Stimulated activated CD8-positive, alpha-beta memory T cell treated with anti-CD3 and anti-CD28 coated beads, Interleukin-15, amount 100 ng/mL, for 1 hour (primary cell): Measurements from ENCODE around the gene COPS2.

Experiments
- DNase-seq: peaks from one replicate; pipeline ENCODE4 v3.0.0-alpha.2; 2020; ENCODE audit warnings: low read depth

COPS2 gene

GRCh38 chr15:49155834-49156627, 632 bp upstream of the COPS2 start:
- no peak for DNase-seq

DNA sequence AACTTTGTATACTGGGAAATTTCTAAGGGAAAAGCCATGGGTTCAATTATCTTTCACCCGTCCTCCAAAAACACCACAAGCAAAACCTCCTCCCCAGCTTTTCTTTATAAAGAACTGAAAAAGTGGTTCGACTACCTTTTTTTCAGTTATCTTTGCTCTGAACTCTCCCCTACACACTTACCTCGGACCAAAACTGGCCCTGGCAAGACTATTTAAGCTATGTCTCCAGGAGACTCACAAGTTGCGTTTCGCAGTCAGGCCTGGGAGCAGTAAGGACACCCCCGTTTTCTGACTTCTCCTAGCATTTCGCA, 645 bp downstream of the COPS2 start:
- no peak for DNase-seq

GRCh38 chr15:49154359-49154758, 1.0 kb downstream of the COPS2 start:
- no peak for DNase-seq

DNA sequence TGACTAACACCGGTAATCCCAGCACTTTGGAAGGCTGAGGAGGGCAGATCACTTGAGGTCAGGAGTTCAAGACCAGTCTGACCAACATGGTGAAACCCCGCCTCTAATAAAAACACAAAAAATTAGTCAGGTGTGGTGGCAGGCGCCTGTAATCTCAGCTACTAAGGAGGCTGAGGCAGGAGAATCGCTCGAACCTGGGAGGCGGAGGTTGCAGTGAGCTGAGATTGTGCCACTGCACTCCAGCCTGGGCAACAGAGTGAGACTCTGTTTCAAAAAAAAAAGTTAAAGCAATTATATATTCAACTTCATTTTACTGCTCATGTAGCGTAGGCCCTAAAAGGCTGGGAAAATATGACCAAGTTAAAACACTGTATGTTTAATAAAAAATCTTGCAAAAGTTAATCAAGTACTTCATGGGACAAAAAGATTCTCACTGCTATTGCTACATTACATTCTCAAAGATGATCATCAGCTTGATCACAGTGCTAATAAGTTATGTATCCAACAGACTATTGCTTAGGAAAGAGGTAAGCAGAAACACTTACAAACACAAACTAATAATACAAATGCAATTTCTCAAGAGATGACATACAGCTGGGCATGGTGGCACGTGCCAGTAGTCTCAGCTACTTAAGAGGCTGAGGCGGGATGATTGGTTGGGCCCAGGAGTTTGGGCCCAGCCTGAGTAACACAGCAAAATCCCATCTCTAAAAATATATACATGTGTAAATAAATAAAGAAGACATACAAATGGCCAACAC, 2.7 kb downstream of the COPS2 start:
- no peak for DNase-seq

DNA sequence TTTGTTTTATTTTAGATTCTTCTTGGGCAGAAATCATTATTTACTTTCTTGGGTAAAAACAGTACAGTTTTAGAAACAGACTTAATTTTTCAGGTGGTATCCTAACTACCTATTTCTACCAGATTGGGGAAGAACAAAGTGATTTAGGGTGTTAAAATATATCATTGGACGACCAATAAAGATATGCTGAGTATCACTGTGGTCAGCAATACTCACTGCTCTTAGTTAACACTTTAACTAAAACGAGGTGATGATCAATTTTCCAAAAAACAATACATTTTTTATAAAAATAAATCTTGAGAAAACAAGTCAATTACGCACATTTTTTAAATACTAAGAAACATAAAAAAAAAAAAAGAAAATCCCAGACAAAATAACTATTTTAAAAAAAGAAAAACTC, 3.6 kb downstream of the COPS2 start:
- DNase-seq = no peak

GRCh38 chr15:49148727-49149126, 6.7 kb downstream of the COPS2 start:
- no peak for DNase-seq

DNA sequence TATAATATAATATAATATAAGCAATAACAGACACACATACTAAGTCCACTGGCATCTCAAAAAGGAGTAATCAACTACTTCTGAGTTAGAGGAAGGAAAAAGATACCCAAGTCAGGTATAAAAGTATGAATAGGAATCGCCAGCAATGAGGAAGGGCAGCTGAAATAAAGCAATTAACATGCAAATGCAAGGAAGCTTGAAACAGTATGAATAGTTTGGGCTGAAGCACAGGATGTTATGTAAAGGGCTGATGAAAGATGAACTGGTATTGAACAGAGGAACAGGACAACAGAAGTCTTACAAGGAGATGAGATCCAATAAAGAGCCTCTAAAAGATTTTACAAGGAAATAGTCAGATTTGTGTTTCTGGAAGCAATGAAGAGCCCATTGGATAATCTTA, 7.1 kb downstream of the COPS2 start:
- no peak for DNase-seq

DNA sequence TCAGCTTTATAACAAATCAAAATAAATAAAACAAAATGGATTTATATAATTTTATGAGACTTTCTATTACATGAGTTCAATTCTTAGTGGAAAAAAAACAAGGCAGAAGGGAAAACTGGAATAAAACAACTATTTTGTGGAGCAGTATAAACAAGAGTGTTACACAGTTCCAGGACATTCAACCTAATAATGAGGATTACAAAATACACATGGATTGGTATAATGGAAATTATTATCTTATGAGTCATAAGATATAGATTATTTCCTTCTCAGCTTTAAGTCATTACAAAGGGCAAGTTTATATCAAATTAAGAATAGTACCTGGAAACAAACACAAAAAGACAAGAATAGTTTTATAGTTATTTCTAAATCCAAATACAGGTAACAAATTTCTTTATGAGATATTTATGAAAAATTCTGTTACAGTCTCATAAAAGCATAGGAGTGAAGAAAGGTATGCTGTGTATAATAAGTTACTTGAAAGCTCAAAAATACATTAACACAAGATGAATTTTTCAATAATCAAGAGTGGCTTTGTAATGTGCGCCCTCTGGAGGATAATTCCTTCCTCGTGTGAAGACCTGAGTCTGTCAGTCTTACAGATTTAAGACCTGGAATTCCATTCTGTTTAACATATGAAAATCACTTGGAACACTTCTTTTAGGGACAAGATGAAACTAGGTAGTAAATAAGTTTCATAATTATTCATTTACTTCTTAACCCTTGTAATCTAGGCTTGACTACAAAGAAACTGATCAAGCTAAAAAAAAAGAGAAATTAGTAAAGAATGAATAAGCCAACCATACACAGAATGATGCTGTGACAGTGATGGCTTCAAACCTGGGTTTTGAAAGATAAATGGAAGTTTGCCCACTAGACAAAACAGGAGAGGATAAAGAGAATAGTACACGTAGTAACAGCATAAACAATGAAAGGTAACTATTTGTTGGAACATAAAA, 9.5 kb downstream of the COPS2 start:
- DNase-seq = no peak

DNA sequence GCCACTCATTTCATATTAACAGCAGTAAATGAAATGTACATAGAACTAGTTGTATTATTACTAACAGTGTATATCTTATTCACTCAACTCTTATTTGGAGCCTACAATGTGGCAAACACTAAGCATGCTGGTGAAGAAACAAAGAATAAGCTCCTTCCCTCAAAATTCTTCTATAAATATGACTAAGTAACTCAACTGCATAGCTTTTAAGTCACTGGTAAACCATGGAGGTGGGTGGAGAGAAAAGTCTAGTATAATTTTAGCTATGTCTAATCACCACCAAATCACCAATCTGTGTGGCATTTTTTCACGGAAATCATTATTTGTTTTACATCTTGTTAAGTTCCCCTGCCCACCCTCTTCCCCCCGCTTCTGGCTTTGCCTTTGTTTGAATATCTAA, 17.5 kb downstream of the COPS2 start:
- no peak for DNase-seq

GRCh38 chr15:49135911-49136310, 19.5 kb downstream of the COPS2 start:
- no peak for DNase-seq

DNA sequence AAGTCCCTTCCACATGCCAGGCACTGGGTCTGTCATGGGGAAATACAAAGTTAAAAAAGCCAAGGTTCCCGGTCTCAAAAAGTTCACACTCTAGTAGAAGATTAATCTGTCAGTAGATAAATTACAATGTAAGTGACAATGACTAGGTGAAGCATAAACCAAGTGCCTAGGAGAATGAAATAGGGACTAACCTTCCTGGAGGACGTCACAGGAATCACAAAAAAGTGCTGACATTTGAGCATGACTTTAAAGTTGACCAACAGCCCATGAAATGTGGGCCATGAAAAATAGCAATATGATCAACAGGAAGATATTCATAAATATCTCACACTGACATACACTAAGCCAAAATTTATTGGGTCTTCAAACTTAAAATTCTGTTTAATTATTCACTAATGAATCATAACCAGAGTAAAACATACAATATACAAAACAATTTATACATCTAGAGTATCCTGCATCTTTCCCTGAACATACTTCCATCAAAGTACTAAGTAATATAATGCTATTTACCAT, 20.0 kb downstream of the COPS2 start:
- DNase-seq = no peak

GRCh38 chr15:49134683-49135341, 20.6 kb downstream of the COPS2 start:
- no peak for DNase-seq

DNA sequence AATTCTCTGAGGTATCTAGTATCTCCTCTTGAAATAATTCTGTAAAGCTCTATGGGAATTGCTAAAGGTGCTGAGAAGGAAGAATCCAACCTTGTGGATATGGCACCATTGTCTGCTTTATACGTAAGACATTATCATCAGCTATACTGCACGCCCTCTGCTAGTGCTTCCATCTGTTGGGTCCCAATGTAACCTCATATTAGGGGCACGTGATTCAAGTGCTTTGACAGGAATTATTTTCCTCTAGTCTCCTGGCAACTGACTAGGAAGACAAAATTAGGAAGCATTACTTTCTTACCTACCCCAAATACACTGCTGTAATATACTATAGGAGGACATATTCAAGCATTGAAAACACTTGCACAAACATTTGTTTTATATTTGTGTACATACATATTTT, 24.0 kb downstream of the COPS2 start:
- DNase-seq = no peak

DNA sequence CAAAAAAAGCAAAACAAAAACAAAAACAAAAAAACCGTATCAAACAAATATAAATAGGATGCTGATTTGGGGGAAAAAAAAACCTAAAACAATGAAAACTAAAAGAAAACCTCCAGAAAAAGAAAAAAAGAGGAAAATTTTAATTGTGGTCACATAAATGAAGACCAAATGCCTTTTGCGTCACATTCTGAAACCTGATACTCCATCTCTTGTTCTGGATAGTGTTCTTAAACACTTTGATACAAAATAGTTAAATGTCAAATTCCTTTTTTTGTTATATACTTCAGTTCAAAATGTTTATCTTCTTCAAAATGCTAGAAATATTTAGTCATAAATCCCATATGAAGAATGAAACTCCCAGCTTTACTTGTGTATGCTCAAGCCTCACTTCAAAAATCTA, 31.0 kb downstream of the COPS2 start:
- no peak for DNase-seq

DNA sequence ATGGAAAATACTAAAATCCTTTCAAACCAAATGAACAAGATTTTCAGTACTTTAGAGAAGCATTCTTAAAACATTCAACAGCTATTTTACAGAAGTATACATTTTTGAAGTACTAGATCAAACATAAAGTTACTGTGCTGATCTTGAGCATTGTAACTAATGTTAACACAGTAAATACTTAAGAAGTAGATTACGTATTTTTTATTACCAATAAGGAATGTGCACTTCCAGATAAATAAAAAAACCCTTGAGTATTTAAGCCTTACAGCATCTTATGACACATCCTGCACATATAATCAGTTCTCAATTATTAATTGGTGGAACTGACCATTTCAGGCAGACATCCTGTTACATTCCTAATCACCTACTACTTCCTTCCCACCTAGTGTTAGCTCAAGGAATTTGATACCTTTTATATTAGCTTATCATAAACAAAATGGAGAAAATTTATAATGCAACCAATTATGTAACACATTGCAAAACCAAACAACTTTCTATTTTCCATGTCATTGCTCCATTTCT, 32.8 kb downstream of the COPS2 start:
- DNase-seq = no peak

GRCh38 chr15:49121901-49122300, 33.5 kb downstream of the COPS2 start:
- no peak for DNase-seq

GRCh38 chr15:49120832-49121231, 34.6 kb downstream of the COPS2 start:
- no peak for DNase-seq

GRCh38 chr15:49116108-49116857, 39.1 kb downstream of the COPS2 start:
- DNase-seq = no peak

GRCh38 chr15:49115062-49115461, 40.3 kb downstream of the COPS2 start:
- no peak for DNase-seq

DNA sequence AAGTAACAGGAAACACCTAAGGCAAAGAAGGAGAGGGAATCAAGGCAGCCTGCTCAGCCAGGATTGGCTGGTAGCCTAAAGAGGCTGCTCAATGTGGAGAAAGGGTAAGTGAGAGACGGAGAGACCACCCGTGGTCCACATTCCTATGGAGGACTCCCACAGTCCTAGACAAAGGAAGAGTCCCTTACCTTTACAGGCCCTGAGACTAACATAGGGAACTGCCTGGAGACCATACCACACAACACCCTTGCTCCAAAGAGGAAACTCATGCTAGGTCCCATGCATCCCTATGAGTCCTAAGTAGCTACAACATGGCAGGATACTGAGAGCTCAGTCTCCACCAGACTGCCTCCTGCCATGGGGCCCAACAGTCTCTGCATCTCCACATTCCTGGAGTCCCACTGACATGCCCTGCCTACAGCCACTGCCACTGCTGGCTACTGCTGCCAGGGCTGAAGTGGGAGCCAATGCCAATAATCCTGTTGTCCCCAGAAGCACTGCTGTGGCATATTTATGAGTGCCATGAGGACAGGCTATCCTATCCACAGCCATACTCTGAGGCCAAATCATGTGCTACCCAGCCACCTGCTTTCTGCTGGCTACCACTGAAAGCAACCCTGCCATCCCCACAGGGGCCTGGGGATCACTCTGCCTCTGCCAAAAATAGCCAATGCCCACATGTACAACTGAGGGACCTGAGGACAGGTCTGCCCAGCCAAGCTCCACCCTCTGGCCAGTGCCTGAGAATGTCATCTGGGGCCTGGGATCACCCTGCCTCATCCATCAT, 45.0 kb downstream of the COPS2 start:
- no peak for DNase-seq
